HAP-1 (cell line): Measurements from ENCODE around the gene PMM1.
"Not testable (repeated sequence)": the region's sequence is repeated elsewhere in the genome, so short reads cannot be mapped to it uniquely, and the experiment has no call there.

Experiments used
- DNase-seq, 2 experiments: peaks; one replicate each; pipeline ENCODE4 v3.0.0-alpha.2; 2016 to 2020; ENCODE audit warnings: low spot score in 2 of 2
- H3K27me3 ChIP-seq: fragments of 250-450 bp; sonication (Bioruptor Pico); 2 replicates; pipeline ENCODE4 v1.5.1; 2020; ENCODE audit warnings: low read depth, mild to moderate bottlenecking, moderate library complexity
- H3K36me3 ChIP-seq: fragments of 250-450 bp; sonication (Bioruptor Pico); replicated peaks from 2 replicates; pipeline ENCODE4 v1.5.1; 2020; ENCODE audit warnings: mild to moderate bottlenecking
- H3K4me1 ChIP-seq: fragments of 250-450 bp; sonication (Bioruptor Pico); 2 replicates; pipeline ENCODE4 v1.5.1; 2020; ENCODE audit warnings: mild to moderate bottlenecking
- H3K4me3 ChIP-seq: fragments of 250-450 bp; sonication (Bioruptor Pico); 2 replicates; pipeline ENCODE4 v1.5.1; 2020; ENCODE audit warnings: mild to moderate bottlenecking, moderate library complexity
- H3K9me3 ChIP-seq: fragments of 250-450 bp; sonication (Bioruptor Pico); 2 replicates; pipeline ENCODE4 v1.5.1; 2020; ENCODE audit warnings: mild to moderate bottlenecking, moderate library complexity
- in situ Hi-C: fragments of 300-500 bp; cut with MboI; formaldehyde crosslinking; loops from 3 replicates; pipeline ENCODE4 v1.14.3; 2020; ENCODE audit warnings: low sequenced_read_pairs, inconsistent platforms, mixed read lengths

PMM1 gene

DNA sequence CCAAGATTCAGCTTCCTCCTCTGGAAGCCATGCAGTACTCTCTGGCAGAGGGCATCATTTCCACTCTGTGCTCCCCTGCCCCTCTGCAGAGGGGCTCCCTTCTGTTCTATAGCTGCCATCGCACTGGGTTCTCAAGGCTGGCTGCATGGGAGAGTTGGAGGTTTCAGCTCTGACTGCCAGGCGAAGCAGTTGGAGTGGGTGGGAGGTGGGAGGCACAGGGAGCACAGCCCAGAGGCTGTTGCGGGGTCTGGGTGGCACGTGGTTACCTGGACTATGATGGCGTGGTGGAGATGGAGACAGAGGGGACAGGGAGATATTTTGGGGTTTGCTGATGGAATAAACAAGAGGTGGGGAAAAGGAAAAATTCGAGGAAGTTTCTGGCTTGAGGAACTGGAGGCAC, 4.8 kb downstream of the PMM1 start:
- Histone ChIP-seq H3K4me3 (no peak overlapping the region), H3K27me3 (no peaks in the 10 kb centered on the region), H3K36me3 (peaks cover 5% of the 10 kb centered on the region), H3K9me3 (no peaks in the 10 kb centered on the region), H3K4me1 (peaks cover 17% of the 10 kb centered on the region)
- no peak for DNase-seq
- in situ Hi-C loops: no loop called here

DNA sequence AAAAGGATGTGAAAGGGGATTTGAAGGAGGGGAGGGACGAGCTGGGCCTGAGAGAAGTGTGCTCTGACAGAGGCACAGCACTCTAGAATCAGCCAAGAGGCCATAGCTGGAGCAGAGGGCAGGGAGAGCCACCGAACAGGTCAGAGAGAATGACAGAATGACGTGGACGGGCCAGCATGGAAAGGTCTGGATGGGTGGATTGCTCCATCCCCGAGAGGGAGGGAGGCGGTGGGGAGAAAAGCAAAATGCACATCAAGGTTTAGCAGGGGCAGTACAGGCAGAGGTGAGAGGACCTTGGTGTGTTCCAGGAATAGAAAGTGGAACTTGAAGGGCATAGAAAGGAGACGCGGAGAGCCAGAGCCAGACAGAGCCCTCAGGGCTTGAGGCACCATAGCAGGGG, 6.9 kb downstream of the PMM1 start:
- Histone ChIP-seq H3K4me3 (no peak overlapping the region), H3K36me3 (peaks cover 5% of the 10 kb centered on the region), H3K27me3 (no peaks in the 10 kb centered on the region), H3K4me1 (peaks cover 3% of the 10 kb centered on the region), H3K9me3 (no peaks in the 10 kb centered on the region)
- DNase-seq: no peak
- in situ Hi-C loops: no loop called here

DNA sequence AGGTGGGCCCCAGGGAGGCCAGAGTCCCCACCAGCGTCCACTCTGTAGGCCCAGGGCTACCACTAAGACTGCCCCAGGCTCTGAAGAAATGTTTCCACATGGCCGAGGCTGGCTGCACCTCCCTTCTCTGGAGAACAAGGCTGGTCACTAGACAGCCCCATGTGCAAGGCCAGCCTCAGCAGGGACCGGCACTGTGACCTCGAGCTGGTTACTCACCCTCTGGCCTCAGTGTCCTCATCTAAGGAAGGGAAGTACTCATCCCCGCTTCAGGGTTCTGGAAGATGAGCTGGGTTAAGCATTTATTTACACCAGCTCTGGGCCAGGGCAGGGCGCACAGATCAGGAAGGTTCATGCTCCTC, 9.7 kb downstream of the PMM1 start:
- H3K4me3 ChIP-seq: no peak overlapping the region
- no peaks in the 10 kb centered on the region for H3K27me3 ChIP-seq
- H3K9me3 ChIP-seq: no peaks in the 10 kb centered on the region
- no peak for DNase-seq
- H3K36me3 ChIP-seq: peaks cover 15% of the 10 kb centered on the region
- H3K4me1 ChIP-seq: no peaks in the 10 kb centered on the region
- in situ Hi-C loops: no loop called here

DNA sequence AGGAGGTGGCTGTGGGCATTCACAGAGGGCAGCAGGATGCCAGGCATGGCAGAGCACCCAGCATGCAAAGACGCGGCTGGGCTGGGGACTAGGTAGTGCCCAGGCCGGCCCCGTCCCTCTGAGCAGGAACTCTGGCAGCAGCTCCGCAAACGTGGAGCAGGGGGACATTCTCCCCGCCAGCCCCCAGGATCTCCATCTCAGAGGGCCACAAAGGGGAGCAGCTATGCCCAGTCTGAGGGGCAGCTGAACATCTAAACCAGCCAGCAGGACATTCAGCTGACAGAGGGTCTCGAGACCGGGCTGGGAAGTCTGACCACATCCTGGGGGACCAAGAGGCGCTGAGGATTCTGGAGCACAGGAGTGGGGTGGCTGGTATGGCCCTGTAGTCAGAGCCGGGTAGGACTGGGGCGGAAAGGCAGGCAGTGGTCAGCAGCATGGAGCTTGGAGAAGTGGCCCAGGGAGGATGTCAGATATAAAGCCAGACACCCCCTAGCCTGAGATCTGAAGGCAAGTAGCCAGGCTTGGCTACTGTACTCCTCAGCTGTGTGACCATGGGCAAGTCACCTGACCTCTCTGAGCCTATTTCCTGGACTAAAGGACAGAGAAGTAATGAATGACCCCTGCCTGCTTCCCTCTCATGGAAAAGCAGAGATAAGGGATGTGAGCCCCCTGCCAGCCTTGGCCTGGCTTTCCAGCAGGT, 10.2 kb downstream of the PMM1 start:
- peaks cover 15% of the 10 kb centered on the region for H3K36me3 ChIP-seq
- in situ Hi-C loops: no loop called here
- H3K9me3 ChIP-seq: no peaks in the 10 kb centered on the region
- no peak for DNase-seq
- H3K4me1 ChIP-seq: no peaks in the 10 kb centered on the region
- no peaks in the 10 kb centered on the region for H3K27me3 ChIP-seq
- H3K4me3 ChIP-seq: no peak overlapping the region

DNA sequence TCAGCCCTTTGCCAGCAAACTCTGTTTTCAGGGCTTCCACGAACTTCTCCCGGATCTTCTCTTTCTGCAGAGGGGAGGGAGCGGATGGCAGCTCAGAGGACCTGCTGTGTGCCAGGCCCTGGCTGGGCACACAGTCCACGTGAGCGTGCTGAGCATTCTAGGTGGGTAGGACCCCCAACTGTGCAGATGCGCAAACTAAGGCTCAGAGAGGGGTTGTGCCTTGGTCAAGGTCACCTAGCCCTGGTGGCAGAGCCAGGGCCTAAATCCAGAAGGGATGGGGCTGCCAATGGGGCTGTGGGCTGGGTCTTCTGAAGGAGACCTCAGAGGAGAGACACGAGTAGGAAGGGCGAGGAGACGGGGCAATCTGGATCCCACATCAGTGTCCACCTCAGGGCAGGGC, 10.8 kb downstream of the PMM1 start:
- H3K27me3 ChIP-seq: no peaks in the 10 kb centered on the region
- peaks cover 15% of the 10 kb centered on the region for H3K36me3 ChIP-seq
- no peak overlapping the region for H3K4me3 ChIP-seq
- H3K4me1 ChIP-seq: no peaks in the 10 kb centered on the region
- no peaks in the 10 kb centered on the region for H3K9me3 ChIP-seq
- in situ Hi-C loops: no loop called here
- DNase-seq: no peak

DNA sequence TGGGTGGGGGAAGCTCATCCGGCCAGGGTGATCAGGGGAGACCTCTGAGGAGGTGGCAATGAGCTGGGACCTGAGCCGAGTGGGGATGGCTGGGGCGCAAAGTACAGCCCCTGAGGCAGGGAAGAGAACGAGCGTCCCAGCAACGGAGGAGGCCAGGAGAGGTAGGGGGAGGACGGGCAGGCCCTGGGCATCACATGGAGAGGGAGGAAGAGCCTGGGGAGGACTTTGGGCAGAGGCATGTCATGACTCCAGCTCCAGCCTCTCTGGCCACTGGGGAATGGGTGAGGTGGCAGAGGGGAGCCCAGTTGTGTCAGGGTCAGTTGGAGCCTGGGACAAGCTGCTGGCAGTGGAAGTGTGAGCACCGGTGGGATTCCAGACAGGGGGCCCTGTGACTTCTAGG, 11.5 kb downstream of the PMM1 start:
- peaks cover 15% of the 10 kb centered on the region for H3K36me3 ChIP-seq
- H3K27me3 ChIP-seq: no peaks in the 10 kb centered on the region
- in situ Hi-C loops: no loop called here
- no peak overlapping the region for H3K4me3 ChIP-seq
- H3K4me1 ChIP-seq: no peaks in the 10 kb centered on the region
- no peak for DNase-seq
- H3K9me3 ChIP-seq: no peaks in the 10 kb centered on the region

DNA sequence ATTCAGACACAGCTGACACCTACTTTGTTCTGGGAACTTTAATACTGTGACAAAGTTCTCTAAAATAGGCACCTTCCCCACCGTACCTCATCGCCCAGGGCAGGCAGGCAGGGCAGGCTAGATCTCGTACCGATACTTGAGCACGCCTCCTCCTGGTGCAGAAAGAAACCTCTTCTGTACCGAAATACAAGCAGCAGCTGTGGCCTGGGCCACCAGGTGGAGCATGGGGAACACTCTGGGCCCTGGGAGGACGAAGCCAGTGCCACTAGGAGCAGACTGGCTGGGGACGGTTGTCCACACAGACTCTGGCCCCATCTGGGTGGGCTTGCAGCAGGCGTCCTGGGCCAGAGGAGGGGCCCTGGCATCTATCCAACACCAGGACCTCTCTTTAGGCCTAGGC, 12.8 kb downstream of the PMM1 start:
- Histone ChIP-seq H3K4me1 (no peaks in the 10 kb centered on the region), H3K4me3 (no peak overlapping the region), H3K9me3 (no peaks in the 10 kb centered on the region), H3K36me3 (peaks cover 15% of the 10 kb centered on the region), H3K27me3 (no peaks in the 10 kb centered on the region)
- peak in 1 of 2 experiments; percentile 67 for DNase-seq
- in situ Hi-C loops: no loop called here

DNA sequence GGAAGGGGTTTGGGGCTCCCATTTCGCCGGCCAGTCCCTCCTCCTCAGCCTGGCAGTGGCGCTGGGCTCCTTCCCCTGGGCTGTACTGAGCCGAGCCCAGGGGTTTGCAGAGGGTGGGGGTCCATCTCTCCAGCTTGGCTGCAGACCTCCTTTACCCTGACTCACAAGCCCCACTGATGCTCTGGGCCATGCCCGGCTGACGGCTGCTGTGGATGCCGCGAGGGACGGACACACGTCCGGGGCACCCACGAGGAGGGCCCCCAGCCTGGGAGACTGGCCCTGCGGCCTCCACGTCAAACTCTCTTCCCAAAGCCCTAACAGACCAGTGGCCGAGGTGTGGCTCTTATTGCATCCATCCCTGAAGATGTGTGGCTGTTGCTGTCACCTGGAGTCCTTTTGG, 14.1 kb downstream of the PMM1 start:
- Histone ChIP-seq H3K27me3 (no peaks in the 10 kb centered on the region), H3K36me3 (peaks cover 15% of the 10 kb centered on the region), H3K4me3 (no peak overlapping the region), H3K4me1 (no peaks in the 10 kb centered on the region), H3K9me3 (no peaks in the 10 kb centered on the region)
- in situ Hi-C loops: no loop called here
- no peak for DNase-seq

DNA sequence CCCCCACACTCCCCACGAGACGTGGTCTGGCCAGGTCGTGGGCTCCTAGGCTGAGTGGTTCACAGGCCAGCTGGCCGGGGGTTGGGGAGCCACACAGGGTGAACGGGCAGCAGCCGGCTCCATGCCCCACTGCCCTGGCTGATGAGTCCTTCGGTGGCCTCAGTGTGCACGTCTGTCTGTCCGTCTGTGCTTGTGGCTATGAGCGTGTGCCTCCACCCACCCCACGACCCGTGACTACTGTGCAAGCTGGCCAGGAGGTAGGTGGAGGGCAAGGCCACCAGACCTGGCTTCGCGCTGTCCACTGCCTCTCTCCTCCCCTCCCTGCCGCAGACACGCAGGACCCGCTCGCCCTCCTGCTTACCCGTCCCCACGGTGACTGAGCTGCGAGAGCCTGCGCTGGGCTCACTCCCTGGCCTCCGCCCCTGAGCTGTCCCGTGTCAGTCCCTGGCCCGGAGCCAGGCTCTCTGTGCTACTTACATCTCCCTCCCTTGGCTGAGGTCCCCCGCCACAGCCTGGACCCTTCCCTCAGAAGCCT, 14.7 kb downstream of the PMM1 start:
- H3K4me1 ChIP-seq: no peaks in the 10 kb centered on the region
- peaks cover 11% of the 10 kb centered on the region for H3K36me3 ChIP-seq
- no peak for DNase-seq
- in situ Hi-C loops: no loop called here
- no peaks in the 10 kb centered on the region for H3K9me3 ChIP-seq
- no peaks in the 10 kb centered on the region for H3K27me3 ChIP-seq
- H3K4me3 ChIP-seq: no peak overlapping the region

DNA sequence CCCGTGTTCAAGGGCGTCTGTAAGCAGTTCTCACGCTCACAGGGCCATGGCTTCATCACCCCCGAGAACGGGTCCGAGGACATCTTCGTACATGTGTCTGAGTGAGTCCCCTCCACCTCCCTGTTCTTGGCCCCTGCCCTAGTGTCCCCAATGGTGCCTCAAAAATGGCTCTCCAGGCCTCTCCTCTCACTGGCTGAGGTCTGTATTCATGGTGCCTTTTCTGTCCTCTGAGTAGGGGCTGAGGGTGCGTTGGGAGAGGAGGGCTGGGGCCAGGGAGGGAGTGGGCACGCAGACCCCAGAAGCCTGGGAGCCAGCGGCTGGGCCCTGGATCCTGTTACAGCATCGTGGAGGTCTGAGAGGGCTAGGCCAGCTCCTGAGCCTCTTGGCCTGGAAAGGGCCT, 16.0 kb downstream of the PMM1 start:
- in situ Hi-C loops: no loop called here
- H3K9me3 ChIP-seq: no peaks in the 10 kb centered on the region
- DNase-seq: no peak
- peaks cover 10% of the 10 kb centered on the region; the same call in 1 of the 2 replicates for H3K36me3 ChIP-seq
- H3K4me3 ChIP-seq: no peak overlapping the region
- no peaks in the 10 kb centered on the region for H3K27me3 ChIP-seq
- H3K4me1 ChIP-seq: no peaks in the 10 kb centered on the region

DNA sequence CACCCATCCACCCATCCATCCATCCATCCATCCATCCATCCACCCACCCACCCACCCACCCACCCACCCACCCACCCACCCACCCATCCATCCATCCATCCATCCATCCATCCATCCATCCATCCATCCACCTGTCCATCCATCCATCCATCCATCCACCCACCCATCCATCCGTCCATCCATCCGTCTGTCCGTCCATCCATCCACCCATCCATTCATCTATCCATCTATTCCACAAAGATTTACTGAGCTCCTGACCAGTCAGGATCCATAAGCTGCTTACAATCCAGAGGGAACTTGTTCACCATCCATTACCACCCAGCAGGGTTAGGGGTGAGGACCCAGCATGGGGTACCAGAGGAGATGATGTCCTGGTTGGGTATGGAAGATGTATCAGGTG, 17.3 kb downstream of the PMM1 start:
- H3K36me3 ChIP-seq, H3K4me3 ChIP-seq, H3K4me1 ChIP-seq, H3K9me3 ChIP-seq, H3K27me3 ChIP-seq, in situ Hi-C loops, DNase-seq: not testable (repeated sequence)

DNA sequence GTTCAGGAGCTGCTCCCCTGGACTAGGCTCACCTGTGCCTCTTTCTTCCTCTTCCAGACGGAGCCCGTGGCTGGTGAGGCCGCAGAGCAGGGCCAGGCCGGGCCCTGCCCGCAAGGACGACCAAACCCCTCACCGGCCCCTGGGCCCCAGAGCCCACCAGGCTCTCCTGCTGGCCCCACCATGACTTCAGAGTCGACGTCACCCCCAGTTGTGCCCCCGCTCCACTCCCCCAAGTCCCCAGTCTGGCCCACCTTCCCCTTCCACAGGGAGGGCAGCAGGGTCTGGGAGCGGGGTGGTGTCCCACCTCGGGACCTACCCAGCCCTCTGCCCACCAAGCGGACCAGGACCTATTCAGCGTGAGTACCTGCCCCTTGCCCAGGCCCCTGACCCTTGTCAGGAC, 17.9 kb downstream of the PMM1 start:
- DNase-seq: no peak
- 0 out of 2 replicates have a peak, but pooled peaks cover 2% of the 10 kb centered on the region for H3K36me3 ChIP-seq
- H3K9me3 ChIP-seq: no peaks in the 10 kb centered on the region
- no peaks in the 10 kb centered on the region for H3K4me1 ChIP-seq
- H3K27me3 ChIP-seq: no peaks in the 10 kb centered on the region
- in situ Hi-C loops: no loop called here
- no peak overlapping the region for H3K4me3 ChIP-seq

DNA sequence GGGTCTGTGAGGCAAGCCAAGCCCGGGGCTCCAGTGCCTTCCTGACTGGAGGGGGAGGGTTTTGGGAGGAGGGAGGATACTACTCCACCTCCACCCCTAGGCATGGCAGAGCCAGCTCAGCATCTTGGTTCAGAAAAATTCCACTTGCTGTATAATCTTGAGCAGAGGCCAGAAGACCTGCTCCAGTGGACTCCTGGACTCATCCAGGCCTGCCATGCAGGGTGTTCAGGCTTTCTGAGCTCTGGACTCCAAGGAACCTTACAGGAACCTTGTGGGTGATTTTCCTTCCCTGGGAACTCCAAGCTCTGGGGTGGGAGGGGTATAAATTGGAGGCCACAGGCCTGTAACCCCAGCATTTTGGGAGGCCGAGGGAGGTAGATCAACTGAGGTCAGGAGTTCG, 19.4 kb downstream of the PMM1 start:
- no peaks in the 10 kb centered on the region for H3K9me3 ChIP-seq
- H3K27me3 ChIP-seq: no peaks in the 10 kb centered on the region
- in situ Hi-C loops: no loop called here
- DNase-seq: no peak
- no peak overlapping the region for H3K4me3 ChIP-seq
- no peaks in the 10 kb centered on the region for H3K4me1 ChIP-seq
- no peaks in the 10 kb centered on the region for H3K36me3 ChIP-seq

DNA sequence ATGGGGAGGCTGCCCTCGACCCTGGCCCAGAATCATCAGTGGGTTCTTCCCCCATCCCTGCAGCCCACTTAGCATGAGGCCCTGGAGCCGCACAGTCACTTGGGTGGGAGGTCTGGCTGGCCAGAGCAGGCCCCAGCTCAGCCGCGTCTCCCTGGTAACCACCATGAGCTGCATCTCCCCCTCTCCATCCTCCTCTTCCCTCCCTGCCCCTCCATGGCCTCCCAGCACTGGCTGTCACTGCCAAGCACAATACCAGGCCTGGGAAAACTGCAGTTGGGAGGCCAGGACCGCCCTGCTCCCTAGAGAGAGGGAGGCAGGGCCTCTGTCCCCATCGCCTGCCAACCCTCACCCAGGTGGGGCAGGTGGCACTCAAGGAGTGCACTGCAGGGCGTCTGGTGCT, 20.8 kb downstream of the PMM1 start:
- H3K4me3 ChIP-seq: no peak overlapping the region
- no peaks in the 10 kb centered on the region for H3K9me3 ChIP-seq
- H3K36me3 ChIP-seq: no peaks in the 10 kb centered on the region
- in situ Hi-C loops: no loop called here
- DNase-seq: no peak
- no peaks in the 10 kb centered on the region for H3K27me3 ChIP-seq
- H3K4me1 ChIP-seq: no peaks in the 10 kb centered on the region

DNA sequence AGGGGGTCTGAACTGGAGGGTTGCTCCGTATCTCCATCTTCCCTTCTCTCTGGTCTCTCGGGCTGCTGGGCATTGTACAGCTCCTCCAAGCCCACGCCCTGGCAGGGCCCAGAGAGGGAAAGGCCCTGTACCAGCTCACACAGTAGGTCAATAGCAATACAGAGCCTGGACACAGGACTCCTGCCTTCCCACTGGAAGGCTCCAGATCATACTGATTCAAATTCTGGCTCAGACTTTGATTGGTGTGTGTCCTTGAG, 22.2 kb downstream of the PMM1 start:
- no peaks in the 10 kb centered on the region for H3K4me1 ChIP-seq
- no peak for DNase-seq
- H3K9me3 ChIP-seq: no peaks in the 10 kb centered on the region
- in situ Hi-C loops: no loop called here
- H3K27me3 ChIP-seq: no peaks in the 10 kb centered on the region
- H3K4me3 ChIP-seq: no peak overlapping the region
- no peaks in the 10 kb centered on the region for H3K36me3 ChIP-seq
